WI38 (cell line): ENCODE data around the gene BASP1.

Experiments
- H3K4me3 ChIP-seq: 2 replicates; pipeline ENCODE4 v1.5.1; 2011; ENCODE audit warnings: low read depth, mild to moderate bottlenecking, control low read depth, low read length
- TF ChIP-seq, protein P1 (sequence below): IDR thresholded peaks from 2 replicates; pipeline ENCODE4 v1.5.1; 2012; ENCODE audit warnings: low read depth, mild to moderate bottlenecking, control low read depth, low read length

The BASP1 gene, protein sequence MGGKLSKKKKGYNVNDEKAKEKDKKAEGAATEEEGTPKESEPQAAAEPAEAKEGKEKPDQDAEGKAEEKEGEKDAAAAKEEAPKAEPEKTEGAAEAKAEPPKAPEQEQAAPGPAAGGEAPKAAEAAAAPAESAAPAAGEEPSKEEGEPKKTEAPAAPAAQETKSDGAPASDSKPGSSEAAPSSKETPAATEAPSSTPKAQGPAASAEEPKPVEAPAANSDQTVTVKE

GRCh38 chr5:17217493-17218352 is at the start of gene BASP1:
Gene BASP1, plus strand, starts transcription at chr5:17217631. Its CDS starts 57,586 bp downstream, at chr5:17275217.
- TF ChIP-seq, protein P1, sequence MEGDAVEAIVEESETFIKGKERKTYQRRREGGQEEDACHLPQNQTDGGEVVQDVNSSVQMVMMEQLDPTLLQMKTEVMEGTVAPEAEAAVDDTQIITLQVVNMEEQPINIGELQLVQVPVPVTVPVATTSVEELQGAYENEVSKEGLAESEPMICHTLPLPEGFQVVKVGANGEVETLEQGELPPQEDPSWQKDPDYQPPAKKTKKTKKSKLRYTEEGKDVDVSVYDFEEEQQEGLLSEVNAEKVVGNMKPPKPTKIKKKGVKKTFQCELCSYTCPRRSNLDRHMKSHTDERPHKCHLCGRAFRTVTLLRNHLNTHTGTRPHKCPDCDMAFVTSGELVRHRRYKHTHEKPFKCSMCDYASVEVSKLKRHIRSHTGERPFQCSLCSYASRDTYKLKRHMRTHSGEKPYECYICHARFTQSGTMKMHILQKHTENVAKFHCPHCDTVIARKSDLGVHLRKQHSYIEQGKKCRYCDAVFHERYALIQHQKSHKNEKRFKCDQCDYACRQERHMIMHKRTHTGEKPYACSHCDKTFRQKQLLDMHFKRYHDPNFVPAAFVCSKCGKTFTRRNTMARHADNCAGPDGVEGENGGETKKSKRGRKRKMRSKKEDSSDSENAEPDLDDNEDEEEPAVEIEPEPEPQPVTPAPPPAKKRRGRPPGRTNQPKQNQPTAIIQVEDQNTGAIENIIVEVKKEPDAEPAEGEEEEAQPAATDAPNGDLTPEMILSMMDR, result no peak
- H3K4me3 ChIP-seq, result peak within 1 kb of the TSS; percentile 77

GRCh38 chr5:17169507-17169906 is 47.9 kb upstream of the BASP1 start:
- TF ChIP-seq, protein P1, result no peak
- H3K4me3 ChIP-seq, result no peak overlapping the region; the same call in 1 of the 2 replicates

GRCh38 chr5:17172791-17173190 is 44.6 kb upstream of the BASP1 start:
- TF ChIP-seq, protein P1, result no peak
- H3K4me3 ChIP-seq, result no peak overlapping the region

- TF ChIP-seq, protein P1, result no peak
- H3K4me3 ChIP-seq, result no peak overlapping the region
Measured at GRCh38 chr5:17174965-17175364, 42.5 kb upstream of the BASP1 start.

GRCh38 chr5:17177501-17178372 is 39.7 kb upstream of the BASP1 start:
- no peak overlapping the region for H3K4me3 ChIP-seq
- TF ChIP-seq, protein P1, result no peak

- H3K4me3 ChIP-seq, result no peak overlapping the region
- TF ChIP-seq, protein P1, result no peak
Measured at GRCh38 chr5:17178373-17178675, 39.1 kb upstream of the BASP1 start.
